Fibroblast of upper back skin (primary cell): ENCODE data around the gene MRRF.
"Not testable (repeated sequence)": the region's sequence is repeated elsewhere in the genome, so short reads cannot be mapped to it uniquely, and the experiment has no call there.

Experiments used
- DNase-seq: peaks from one replicate; pipeline ENCODE4 v3.0.0-alpha.2; 2013

Gene MRRF

DNA sequence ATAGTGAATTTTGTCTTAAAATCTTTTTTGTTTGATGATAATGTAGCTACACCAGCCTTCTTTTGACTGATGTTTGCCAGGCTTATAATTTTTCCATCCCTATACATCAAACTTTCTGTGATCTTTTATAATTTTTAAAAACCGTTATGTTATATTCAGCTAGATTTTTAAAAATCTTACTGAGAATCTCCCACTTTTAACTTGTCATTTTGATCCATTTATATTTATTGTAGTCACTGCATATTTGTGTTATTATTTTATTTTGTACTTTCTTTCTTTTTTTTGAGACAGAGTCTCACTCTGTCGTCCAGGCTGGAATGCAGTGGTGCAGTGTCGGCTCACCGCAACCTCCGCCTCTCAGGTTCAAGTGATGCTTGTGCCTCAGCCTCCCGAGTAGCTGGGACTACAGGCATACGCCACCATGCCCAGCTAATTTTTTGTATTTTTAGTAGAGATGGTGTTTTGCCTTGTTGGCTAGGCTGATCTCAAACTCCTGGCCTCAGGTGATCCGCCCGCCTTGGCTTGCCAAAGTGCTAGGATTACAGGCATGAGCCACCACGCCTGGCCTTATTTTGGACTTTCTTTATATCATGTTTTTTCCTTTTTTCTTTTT is 12.7 kb downstream of the MRRF start:
- no peak for DNase-seq

DNA sequence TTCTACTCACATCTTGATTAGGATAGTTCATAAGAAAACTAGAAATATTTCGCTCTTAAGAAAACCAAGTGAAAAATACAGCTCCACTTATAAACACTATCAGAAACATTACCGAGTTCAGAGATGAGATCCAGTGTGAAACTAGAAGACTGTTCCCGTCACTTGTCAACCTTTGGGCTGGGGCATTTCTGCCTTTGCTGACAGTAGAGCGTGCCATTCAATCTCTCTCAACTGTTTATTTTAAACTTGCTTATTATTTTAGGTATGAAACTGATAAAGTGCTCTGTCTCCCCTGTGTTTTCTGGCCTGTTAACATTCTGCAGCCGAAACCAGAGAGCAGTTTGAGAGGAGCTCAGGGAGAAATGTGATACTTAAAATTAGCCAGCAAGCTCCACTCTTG is 16.7 kb downstream of the MRRF start:
- DNase-seq, result no peak

DNA sequence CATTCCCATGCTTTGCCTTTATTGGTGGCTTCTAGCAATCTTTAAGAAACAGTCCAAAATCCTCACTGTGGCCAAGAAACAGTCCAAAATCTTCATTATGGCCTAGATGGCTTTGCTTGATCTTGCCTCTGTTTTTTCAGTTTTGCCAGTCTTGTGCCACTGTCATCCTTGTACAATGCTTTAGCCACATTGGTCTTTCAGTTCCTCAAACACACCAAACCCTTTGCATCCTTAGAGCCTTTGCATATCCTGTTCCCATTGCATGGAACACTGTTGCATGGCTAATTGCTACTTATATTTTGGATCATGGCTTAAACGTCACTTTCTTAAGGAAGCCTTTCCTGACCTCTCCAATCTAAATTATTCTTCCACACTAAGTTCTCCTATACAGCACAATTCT is 22.1 kb downstream of the MRRF start:
- DNase-seq, result no peak

DNA sequence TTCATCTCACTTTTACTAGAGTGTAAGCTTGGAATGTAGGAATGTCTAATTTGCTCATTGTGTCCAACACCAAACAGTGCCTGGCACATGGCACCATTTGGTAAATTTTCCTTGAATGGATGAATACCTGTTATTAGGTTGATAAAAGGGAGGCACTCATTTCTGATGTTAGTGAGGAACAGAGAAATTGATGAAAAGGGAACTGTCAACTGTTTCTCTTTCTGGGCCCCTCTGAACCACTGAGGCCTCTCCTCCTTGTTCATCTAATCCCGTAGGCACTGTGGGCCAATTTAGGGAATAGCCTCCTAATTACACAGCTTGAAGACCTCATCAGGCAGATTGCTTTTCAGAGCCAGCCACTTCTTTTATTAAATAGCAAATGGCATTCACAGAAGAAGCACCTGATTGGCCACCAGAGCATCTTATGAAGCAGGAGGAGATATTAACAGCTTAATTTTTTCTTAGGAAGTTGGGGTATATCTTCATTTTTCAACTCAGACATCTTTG is 22.6 kb downstream of the MRRF start:
- DNase-seq, result no peak

DNA sequence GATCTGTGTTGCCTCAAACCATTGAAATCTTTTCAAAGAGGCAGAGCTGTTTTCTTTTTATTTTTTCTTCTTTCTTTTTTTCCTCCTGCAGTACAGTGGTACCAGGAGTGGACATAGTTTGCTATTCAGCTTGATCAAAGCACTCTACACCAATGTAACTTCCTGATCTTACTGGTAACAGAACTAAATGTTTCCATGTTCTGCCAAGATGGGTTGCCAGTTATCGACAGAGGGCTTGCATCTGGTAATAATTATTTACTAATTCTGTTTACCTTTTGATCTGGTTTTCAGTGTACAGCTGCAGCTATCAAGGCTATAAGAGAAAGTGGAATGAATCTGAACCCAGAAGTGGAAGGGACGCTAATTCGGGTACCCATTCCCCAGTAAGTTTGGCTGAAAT is 26.8 kb downstream of the MRRF start:
- no peak for DNase-seq

DNA sequence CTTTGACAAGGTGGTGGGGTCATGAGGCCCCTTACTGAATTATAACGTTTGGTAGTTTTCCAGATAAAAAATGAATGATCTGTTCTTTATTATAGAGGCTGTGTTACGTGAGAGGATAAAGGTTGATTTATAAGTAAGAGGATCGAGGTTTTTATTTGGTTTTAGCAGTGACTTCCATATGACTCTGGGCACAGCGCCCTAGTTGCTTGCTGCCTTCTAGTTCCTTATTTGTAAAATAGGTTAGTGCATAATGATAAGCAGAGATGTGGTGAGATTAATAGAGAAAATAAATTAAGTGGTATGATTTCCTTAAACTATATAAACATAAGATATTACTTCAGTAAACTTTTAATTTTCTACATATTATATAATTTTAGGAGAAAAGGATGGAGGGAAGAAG is 29.8 kb downstream of the MRRF start:
- no peak for DNase-seq

DNA sequence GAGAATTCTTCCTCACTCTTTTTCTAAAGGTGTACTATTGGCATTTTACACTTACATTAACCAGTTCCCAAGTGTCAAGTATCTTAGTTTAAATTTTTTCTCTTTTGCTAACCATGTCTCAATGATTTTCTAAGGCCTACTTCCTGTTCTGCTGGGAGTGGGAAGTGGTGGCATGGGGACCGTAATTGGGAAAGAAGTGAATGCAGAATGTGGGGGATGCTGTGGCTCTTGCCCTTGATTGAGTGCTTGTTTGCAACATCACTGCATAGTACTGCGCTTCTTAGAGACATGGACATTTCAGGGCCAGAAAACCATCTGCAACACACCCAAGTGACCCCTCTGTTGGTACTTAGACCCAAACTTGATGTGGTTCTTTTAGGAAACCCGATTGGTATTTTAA is 32.8 kb downstream of the MRRF start:
- no peak for DNase-seq

DNA sequence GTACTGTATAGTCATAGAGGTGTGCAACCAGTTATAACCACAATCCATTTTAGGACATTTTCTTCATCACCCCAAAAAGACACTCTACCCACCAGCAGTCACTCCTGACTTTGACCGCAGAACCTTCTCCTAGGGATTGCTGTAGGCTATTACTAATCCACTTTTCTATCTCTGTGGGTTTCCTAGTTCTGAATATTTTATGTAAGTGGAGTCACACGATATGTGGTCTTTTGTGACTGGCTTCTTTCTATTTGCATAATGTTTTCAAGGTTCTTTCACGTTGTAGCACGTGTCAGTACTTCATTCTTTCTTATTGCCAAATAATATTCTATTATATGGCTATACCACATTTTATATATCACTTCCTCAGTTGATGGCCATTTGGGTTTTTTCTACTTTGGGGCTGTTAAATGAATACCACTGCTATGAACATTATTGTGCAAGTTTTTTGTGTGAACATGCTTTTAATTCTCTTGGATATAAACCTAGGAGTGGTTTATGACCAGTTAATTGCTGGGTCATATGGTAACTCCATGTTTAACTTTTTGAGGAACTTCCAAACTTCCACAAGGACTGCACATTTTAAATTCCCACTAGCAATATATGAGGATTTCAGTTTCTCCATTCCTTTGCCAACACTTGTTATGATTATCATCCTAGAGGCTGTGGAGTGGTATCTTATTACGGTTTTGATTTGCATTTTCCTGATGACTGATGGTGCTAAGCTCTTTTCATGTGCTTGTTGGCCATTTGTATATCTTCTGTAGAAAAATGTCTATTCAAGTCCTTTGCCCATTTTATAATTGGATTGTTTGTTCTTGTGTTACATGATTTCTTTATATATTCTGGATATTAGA is 37.8 kb downstream of the MRRF start:
- no peak for DNase-seq

DNA sequence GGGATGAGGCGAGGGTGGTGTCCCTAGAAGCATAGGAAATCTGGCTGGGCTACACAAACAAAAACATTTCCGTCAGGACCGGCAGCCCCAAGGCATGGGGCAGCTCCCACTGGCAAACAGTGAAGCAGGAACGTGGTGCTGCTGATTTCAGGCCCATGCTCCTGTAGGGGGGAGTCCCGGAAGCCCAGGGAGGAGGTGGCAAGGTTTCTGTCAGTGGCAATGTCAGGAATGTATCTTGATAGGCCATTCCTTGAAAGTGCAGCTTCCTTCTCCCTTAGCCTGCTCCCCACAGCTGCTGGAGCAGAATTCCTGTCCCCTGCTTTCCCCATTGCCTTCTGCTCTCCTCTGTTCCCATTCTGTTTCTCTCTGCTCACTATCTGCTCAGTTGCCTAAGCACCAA is 42.4 kb downstream of the MRRF start:
- DNase-seq, result no peak

DNA sequence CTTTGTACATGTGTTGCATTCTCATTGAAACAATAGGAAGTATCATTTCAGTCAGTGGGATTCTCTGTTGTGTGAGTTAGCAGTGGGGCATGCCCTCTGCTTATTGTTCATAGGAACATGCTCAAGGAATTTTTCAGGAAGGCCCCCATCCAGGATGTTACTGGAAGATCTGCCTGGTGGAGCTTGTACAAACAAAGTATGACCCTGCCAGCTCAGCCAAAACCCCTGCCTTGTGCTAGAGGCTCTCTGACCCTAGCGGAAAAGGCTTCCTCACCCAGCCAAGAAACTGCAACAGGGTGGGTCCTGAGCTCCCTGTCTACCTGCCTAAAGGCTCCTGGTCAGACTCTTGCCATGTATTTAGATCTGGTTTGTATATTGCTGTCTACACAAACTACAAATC is 43.2 kb downstream of the MRRF start:
- DNase-seq, result no peak

DNA sequence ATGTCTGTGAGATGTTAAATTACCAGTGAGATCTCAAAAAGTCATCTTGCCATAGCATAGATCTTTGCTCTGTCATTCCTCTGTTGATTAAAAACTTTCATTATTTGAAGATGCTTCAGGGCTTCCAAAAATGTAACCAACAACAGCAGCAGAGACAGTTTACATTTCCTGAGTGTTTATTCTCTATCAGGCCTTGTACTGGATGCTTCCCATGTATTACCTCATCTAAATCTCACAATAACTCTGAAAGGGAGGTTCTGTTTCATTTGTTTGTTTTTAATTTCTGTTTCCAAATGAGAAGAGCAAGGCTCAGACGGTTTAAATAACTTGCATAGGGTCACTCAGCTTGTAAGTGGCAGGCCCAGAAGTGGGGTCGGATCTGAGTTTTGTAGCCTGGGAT is 45.2 kb downstream of the MRRF start:
- DNase-seq, result no peak

DNA sequence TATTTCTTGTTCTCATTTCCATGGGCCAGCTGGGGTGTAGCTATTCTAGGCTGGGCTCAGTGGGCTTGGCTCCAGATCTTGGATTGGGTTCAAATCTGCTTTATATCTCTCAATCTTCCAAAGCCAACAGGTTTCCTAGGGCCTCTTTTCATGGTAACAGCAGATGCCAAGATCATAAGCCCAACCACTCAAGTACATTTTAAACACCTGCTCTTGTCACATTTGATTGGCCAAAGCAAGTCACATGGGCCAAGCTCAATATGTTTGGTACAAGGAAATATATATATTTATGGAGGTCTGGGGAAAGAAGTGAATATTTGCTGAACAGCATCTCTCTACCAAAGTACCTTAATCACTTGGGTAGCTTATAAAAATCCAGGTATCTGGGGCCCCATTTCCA is 49.5 kb downstream of the MRRF start:
- DNase-seq, result no peak

DNA sequence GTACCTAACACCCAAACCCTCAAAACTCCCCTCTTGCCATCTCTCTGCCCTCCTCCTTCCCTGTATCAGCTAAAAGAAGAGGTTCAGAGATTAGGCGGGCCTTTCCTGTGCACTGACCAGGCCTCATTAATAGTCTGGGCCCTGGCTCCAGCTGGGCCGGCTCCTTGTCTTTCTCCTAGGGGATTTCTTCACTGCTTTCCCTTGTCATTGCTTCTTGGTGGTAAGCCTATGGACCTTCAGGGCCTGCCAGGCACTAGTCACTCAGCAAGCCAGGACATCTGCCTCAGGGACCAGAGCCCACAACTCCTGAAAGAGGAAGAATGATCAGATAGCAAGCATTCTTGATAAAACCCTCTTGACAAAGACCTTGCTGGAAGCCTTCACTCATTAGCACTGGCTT is 50.9 kb downstream of the MRRF start:
- DNase-seq, result no peak

DNA sequence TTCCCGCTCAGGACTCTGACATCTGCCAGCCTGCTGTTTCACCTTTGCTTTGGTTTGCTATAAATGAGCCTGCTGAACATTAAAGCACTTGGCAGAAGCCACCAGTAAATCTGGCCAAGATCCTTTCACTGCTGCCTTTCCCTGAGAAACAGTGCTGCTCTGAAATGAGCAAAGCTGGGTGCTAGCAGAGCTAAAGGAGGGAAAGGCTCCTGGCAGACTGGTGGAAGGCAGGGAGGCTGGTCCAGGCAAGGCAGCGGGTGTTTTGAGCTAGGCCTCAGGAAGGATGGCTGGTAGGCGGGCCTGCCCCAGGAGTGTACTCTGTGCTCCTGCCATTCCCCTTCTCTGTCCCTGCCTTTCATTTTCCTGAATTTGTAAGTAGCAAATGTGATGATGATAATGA is 53.6 kb downstream of the MRRF start:
- no peak for DNase-seq

DNA sequence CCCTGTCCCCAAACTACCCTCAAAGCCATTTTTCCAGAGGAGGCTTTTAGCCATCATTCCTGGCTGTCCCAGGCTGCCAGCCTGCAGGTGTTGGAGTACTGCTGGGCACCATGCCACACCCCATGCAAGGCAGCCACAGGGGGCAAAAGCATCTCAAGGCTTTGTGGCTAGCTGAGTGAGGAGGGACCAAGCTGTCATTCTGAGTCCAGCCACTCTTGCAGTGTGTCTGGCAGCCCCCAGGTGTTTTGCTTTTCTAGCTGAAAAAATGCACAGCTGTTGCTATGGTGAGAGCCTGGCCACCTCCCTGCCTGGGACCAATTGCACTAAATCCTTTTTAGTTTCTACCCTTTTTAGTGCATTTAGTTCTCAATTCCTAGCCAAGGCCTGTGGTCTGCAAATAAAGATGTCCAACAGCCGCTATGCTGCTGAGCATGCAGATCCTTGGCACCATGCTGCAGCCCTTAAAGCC is 55.8 kb downstream of the MRRF start:
- DNase-seq, result no peak

DNA sequence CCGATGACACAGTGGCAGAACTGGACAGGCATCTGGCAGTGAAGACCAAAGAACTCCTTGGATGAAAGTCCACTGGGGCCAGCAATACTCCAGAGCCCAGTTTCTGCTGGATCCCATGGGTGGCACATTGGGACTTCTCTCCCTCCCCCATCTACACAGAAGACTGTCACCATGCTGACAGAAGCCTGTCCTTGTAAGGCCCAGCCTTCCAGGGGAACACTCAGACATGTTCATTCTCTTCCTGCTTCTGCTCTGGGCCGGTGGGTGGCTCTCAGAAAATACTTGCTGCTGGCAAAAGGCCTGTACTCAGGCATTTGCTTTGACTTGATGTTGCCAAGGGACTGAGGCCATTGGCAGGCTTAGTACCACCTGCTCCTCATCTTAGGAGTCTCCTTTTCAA is 57.9 kb downstream of the MRRF start:
- no peak for DNase-seq

DNA sequence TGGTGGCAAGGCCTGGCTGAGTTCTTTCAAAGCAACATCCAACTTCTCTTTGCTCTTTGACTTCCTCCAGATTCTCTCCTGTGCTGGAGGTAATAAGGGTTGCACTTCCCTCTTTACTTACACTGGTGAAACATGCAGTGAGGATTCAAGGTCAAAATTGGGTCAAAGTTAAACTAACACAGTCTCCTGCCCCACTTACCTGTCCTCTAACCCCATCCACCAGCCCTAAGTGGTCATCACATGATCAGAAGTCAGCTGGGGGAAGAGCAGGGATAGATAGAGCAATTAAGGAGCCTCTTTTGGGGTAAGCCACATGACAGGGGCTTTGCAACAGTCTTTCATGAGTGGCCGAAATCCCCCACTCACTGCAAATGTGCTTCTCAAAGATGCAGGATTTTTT is 60.0 kb downstream of the MRRF start:
- DNase-seq, result not testable (repeated sequence)

DNA sequence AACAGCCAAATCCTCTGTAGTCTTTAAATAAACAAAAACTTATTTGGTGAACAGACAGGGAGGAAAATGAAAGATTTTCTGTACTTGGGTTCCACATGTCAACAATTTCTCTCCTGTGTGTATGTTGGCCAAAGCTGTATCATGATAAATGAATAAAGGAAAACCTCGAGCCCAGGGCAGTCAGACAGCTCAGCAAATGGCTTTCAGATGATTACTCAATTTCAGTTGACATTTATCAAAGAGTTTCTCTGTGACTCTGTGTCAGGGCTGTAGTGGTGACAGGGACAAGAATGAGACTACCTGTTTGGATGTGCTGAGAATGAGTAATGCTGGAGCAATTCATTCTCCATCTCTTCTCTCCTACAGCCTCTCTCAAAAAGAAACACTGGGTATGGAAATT is 60.4 kb downstream of the MRRF start:
- DNase-seq, result peak; percentile 12

DNA sequence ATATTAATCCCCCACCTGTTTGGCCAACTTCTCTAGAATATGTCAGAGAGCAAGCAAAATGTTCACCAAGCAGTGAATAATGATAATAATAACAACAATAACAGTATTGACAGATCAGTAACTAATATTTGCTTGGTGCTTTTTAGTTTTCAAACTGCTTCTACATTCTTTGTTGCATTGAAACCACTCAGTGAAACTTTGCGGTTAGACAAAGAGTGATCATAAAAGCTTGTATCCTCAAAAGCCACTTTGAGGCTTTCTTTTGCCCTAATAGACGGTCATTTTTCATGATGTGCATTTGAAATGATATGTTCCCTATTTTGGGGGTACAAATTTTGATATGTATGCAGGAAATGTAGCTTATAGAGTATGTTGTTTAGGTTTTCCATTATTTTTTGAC is 62.5 kb downstream of the MRRF start:
- no peak for DNase-seq

DNA sequence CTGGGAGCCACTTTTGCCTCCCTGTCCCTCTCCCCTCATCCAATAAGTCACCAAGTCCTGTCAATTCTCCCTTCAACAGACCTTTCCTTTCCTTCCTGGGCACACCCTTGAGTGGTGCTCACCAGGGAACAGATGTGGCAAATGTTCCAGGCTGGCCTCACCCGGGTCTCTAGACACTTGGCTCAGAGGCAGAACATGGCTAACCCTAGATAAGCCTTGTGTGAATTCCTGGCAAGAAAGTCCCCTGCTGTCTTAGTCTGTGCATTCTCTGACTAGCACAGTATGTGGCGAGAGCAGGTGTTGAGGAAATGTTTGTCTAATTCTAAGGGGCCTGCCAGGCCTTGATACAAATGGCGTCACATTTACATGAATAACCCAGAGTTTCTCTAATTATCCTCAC is 64.9 kb downstream of the MRRF start:
- no peak for DNase-seq

DNA sequence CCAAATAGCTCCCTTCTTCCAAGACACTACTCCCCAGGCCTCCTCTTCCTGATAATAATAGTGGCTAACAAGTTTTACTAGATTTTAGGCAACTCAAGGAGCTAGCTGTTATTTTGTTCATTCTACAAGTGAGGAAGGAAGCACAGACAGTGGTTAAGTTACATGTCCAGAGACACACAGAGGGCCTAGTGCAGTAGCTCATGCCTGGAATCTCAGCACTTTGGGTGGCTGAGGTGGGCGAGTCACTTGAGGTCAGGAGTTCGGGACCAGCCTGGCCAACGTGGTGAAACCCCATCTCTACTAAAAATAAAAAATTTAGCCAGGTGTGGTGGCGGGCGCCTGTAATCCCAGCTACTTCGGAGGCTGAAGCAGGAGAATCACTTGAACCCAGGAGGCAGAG is 65.8 kb downstream of the MRRF start:
- not testable (repeated sequence) for DNase-seq

DNA sequence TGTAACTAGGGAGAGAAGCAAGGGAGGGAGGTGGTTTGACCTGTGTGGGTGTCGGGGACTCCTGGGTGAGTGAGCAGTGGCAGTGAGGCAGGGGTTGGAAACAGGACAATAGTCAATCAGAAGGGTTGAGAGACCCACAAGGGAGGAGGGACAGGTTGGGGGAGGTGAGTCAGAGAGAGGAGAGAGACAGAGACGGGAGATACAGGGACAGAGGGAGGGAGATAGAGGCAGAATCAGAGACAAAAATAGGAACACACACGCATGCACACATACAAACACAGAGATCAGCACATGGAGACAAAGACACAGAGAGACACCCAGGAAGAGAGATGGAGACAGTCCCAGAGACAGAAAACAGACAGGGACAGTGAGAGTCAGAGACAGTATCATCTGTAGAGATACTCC is 66.8 kb downstream of the MRRF start:
- no peak for DNase-seq

DNA sequence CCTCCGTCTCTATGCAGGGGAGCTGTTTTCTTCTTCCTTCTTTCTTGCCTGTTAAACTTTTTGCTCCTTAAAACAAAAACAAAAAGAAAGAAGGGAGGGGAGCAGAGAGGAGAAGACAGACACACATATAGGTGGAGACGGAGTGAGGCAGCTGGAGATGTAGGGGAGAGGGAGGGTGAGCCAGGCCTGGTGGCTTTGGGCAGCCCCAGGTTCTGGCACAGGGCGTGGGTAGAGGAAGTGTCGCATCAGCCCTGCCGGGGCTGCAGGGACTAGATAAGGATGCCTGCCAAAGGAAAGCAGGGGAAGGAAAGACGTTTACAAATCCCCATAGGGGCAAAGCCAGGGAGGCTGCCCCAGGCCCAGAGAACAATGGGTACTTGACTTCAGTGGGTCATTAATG is 67.4 kb downstream of the MRRF start:
- DNase-seq, result no peak

DNA sequence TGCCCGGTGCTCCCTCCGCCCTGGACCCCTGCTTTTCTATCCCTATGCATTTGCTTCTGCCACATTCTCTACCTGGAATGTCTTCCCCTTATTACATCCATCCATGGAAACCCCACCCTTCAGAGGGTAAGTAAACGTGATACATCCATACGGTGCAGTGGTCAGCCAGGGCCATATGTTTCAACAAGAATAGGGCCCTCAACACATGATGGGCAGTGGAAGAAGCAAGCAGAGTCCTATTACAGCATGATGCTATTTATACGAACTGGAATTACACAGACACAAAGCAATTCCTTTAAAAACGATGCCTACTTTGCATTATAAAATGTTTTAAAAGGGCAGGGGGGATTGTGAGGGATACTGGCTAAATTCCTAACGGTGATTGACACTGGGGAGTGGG is 68.0 kb downstream of the MRRF start:
- DNase-seq, result no peak
